K562 (cell line): ENCODE results near the gene ZNF791. TPM values are rescaled to one million over a fixed set of nuclear protein-coding genes. Genes with fewer than 3 reads are reported as not detected.
A peak's percentile ranks its signal among the peaks of the same experiment; 100 is the strongest.

ENCODE experiments used
- ATF1 ChIP-seq, 2 experiments: fragments of 450-650 bp in 1 of 2; IDR thresholded peaks; 2 replicates each; pipeline ENCODE4 v1.6.1; 2016; ENCODE audit warnings: missing compliant biosample characterization in 1 of 2, missing genetic modification characterization in 1 of 2
- CBX1 ChIP-seq: sonication (generic); IDR thresholded peaks from 2 replicates; pipeline ENCODE4 v1.6.1; 2016; ENCODE audit warnings: antibody characterized with exemption, low read depth, mild to moderate bottlenecking
- CREM ChIP-seq: IDR thresholded peaks from 2 replicates; pipeline ENCODE4 v1.6.1; 2014; ENCODE audit warnings: antibody characterized with exemption, low read depth
- FIP1L1 ChIP-seq: fragments of 200-400 bp; formaldehyde crosslinking; IDR thresholded peaks from 2 replicates; pipeline ENCODE4 v1.6.1; 2018; ENCODE audit warnings: mild to moderate bottlenecking, low read depth, low read length; ENCODE audit not compliant: poor library complexity, severe bottlenecking
- FUS ChIP-seq: fragments of 200-400 bp; formaldehyde crosslinking; optimal IDR thresholded peaks from 2 replicates; pipeline ENCODE3; 2017; ENCODE audit warnings: low read depth, low read length
- JUNB ChIP-seq: fragments of 450-650 bp; formaldehyde crosslinking; conservative IDR thresholded peaks from 2 replicates; pipeline ENCODE4 v1.4.0; 2020; ENCODE audit warnings: mild to moderate bottlenecking
- KLF1 ChIP-seq: fragments of 450-650 bp; IDR thresholded peaks from 2 replicates; pipeline ENCODE4 v1.6.1; 2016; ENCODE audit warnings: missing genetic modification characterization, missing compliant biosample characterization
- LEF1 ChIP-seq: fragments of 450-650 bp; IDR thresholded peaks from 2 replicates; pipeline ENCODE4 v1.6.1; 2016; ENCODE audit warnings: mild to moderate bottlenecking
- MEF2A ChIP-seq: IDR thresholded peaks from 2 replicates; pipeline ENCODE4 v1.6.1; 2011; ENCODE audit warnings: low read depth, mild to moderate bottlenecking, low read length, moderate library complexity; ENCODE audit not compliant: control insufficient read depth
- MTA3 ChIP-seq: fragments of 450-650 bp; formaldehyde crosslinking; IDR thresholded peaks from 2 replicates; pipeline ENCODE4 v1.6.1; 2017; ENCODE audit warnings: mild to moderate bottlenecking, borderline replicate concordance
- NR3C1 ChIP-seq: sonication (generic); formaldehyde crosslinking; IDR thresholded peaks from 2 replicates; pipeline ENCODE4 v1.8.1; 2022; ENCODE audit warnings: missing genetic modification reagents
- PATZ1 ChIP-seq: fragments of 250-450 bp; sonication (Bioruptor Pico); IDR thresholded peaks from 2 replicates; pipeline ENCODE4 v1.5.0; 2020; ENCODE audit warnings: mild to moderate bottlenecking, borderline replicate concordance
- PHF21A ChIP-seq: fragments of 450-650 bp; IDR thresholded peaks from 2 replicates; pipeline ENCODE4 v1.6.1; 2017; ENCODE audit warnings: low read depth, borderline replicate concordance
- PML ChIP-seq: IDR thresholded peaks from 2 replicates; pipeline ENCODE4 v1.6.1; 2012; ENCODE audit warnings: low read length, inconsistent platforms
- POLR3A ChIP-seq: IDR thresholded peaks from 2 replicates; pipeline ENCODE4 v1.6.1; 2011; ENCODE audit warnings: borderline replicate concordance, mild to moderate bottlenecking, moderate library complexity; ENCODE audit not compliant: insufficient read length, insufficient read depth; ENCODE audit errors: extremely low read depth
- RBM22 ChIP-seq: fragments of 200-400 bp; formaldehyde crosslinking; IDR thresholded peaks from 2 replicates; pipeline ENCODE4 v1.6.1; 2018; ENCODE audit warnings: low read length, low read depth; ENCODE audit not compliant: poor library complexity, severe bottlenecking
- SIN3A ChIP-seq, 2 experiments: fragments of 150-350 bp in 1 of 2; IDR thresholded peaks; 2 replicates each; pipeline ENCODE4 v1.6.1; 2011 to 2016; ENCODE audit warnings: borderline replicate concordance in 2 of 2, low read depth in 2 of 2, low read length in 2 of 2, mild to moderate bottlenecking in 2 of 2, moderate library complexity in 2 of 2; ENCODE audit not compliant: control insufficient read depth in 1 of 2
- U2AF1 ChIP-seq: fragments of 200-400 bp; formaldehyde crosslinking; optimal IDR thresholded peaks from 2 replicates; pipeline ENCODE3; 2017; ENCODE audit warnings: mild to moderate bottlenecking, low read depth, low read length, moderate library complexity
- VEZF1 ChIP-seq: fragments of 200-800 bp; sonication (Bioruptor generic); IDR thresholded peaks from 2 replicates; pipeline ENCODE4 v1.6.1; 2017; ENCODE audit warnings: missing genetic modification characterization, missing compliant biosample characterization
- ZBTB1 ChIP-seq: sonication (generic); formaldehyde crosslinking; IDR thresholded peaks from 2 replicates; pipeline ENCODE4 v1.8.1; 2023; ENCODE audit warnings: missing genetic modification reagents, low read depth, mild to moderate bottlenecking, borderline replicate concordance
- ZNF175 ChIP-seq: fragments of 200-800 bp; sonication (Bioruptor generic); IDR thresholded peaks from 2 replicates; pipeline ENCODE4 v1.6.1; 2016; ENCODE audit warnings: low read depth, mild to moderate bottlenecking, missing genetic modification characterization, missing compliant biosample characterization
- ZNF212 ChIP-seq: fragments of 450-650 bp; formaldehyde crosslinking; IDR thresholded peaks from 2 replicates; pipeline ENCODE4 v1.4.0; 2020; ENCODE audit warnings: mild to moderate bottlenecking
- ZNF740 ChIP-seq, 3 experiments: fragments of 200-800 bp in 1 of 3; sonication (Bioruptor generic) in 1 of 3; sonication (generic) in 1 of 3; formaldehyde crosslinking in 1 of 3; IDR thresholded peaks; 2 replicates each; pipeline versions ENCODE4 v1.6.1 to v1.8.0; 2016 to 2022; ENCODE audit warnings: mild to moderate bottlenecking in 2 of 3, missing compliant biosample characterization in 2 of 3, missing genetic modification characterization in 2 of 3, missing genetic modification reagents in 1 of 3
- polyA plus RNA-seq, 8 experiments: library from polyadenylated mRNA; depleted of rRNA in 4 of 8; stranded (reverse) in 5 of 8; unstranded in 3 of 8; fragments of >200 nt; fragmentation: Nextera tagmentation in 2 of 8; fragmentation: Illumina TruSeq in 1 of 8; extraction: Ambion mirVana in 2 of 8; extraction: Trizol in 1 of 8; gene quantifications; 2 replicates each; pipeline versions ENCODE4 v1.2.1 to v1.2.3, GENCODE V29; 2011 to 2014; ENCODE audit warnings: inconsistent platforms in 1 of 8, missing spikeins in 1 of 8
- total RNA-seq, 7 experiments: library from RNA; depleted of rRNA in 6 of 7; stranded (reverse); fragments of >200 nt in 6 of 7; fragmentation: Illumina TruSeq in 2 of 7; extraction: Trizol in 2 of 7; gene quantifications; 2 replicates each; pipeline versions ENCODE4 v1.2.1 to v1.2.3, GENCODE V29; 2011 to 2021; ENCODE audit warnings: low replicate concordance in 1 of 7

ZNF791 gene
- total and polyA plus RNA-seq, 9 of the 15 experiments (the other 6 are each of a cell fraction or from before 2014, with no cell fraction given), result 7.8 to 22.7 (median 13.1) TPM

- TF ChIP-seq ZNF212 (no peak), POLR3A (no peak), KLF1 (no peak), PML (peak; percentile 73), FIP1L1 (no peak), NR3C1 (CRISPR knock-in tag) (no peak), JUNB (no peak), U2AF1 (no peak), SIN3A (IDR thresholded peaks at IDR 0.05; ENCODE audit: borderline replicate concordance in 2 of 2, control insufficient read depth in 1 of 2, low read depth in 2 of 2, low read length in 2 of 2) (peak; percentile 65 to 68; a peak in 1 of 4 replicates), ATF1 (CRISPR knock-in tag; IDR thresholded peaks at IDR 0.05) (peak; percentile 63), ATF1 (tag; IDR thresholded peaks at IDR 0.05) (peak; percentile 98), ZBTB1 (CRISPR knock-in tag) (no peak; the same call in 1 of the 2 replicates), PHF21A (no peak), FUS (no peak), PATZ1 (CRISPR knock-in tag) (no peak), ZNF175 (CRISPR knock-in tag) (no peak), RBM22 (no peak), MTA3 (peak; percentile 75; the same call in 1 of the 2 replicates), LEF1 (no peak), CBX1 (peak; percentile 84; the same call in 1 of the 2 replicates), ZNF740 (CRISPR knock-in tag; IDR thresholded peaks at IDR 0.05) (no peak), ZNF740 (tag; IDR thresholded peaks at IDR 0.05) (no peak), CREM (peak; percentile 97), VEZF1 (CRISPR knock-in tag) (no peak; the same call in 1 of the 2 replicates), MEF2A (no peak)
These were observed at the start of gene ZNF791, which contains the start of gene ZNF490 (continued) for GRCh38 chr19:12610540-12611360.
